Loucy (cell line): Measurements from ENCODE around the gene LRRTM1.

ENCODE experiments used
- H2AFZ ChIP-seq: fragments of 200-600 bp; sonication (generic); 2 replicates; pipeline ENCODE4 v1.6.0; 2016; ENCODE audit warnings: antibody characterized with exemption, mild to moderate bottlenecking, low read length, moderate library complexity
- H3F3A ChIP-seq: fragments of 200-600 bp; 2 replicates; pipeline ENCODE4 v1.6.0; 2016; ENCODE audit warnings: antibody characterized with exemption, low read depth, mild to moderate bottlenecking
- H3K27me3 ChIP-seq: fragments of 200-600 bp; sonication (generic); 2 replicates; pipeline ENCODE4 v1.6.1; 2014; ENCODE audit warnings: low read length, mild to moderate bottlenecking; ENCODE audit not compliant: insufficient read depth, poor library complexity, severe bottlenecking
- H3K36me3 ChIP-seq: fragments of 200-600 bp; sonication (generic); 2 replicates; pipeline ENCODE4 v1.6.1; 2016; ENCODE audit warnings: low read length; ENCODE audit not compliant: insufficient read depth
- H3K4me1 ChIP-seq: fragments of 200-600 bp; sonication (generic); 2 replicates; pipeline ENCODE4 v1.5.1; 2014; ENCODE audit warnings: low read length, mild to moderate bottlenecking; ENCODE audit not compliant: insufficient read depth, poor library complexity, severe bottlenecking
- H3K4me2 ChIP-seq: fragments of 200-600 bp; sonication (generic); 2 replicates; pipeline ENCODE4 v1.6.0; 2014; ENCODE audit warnings: antibody characterized with exemption, low read length, low read depth, mild to moderate bottlenecking; ENCODE audit not compliant: poor library complexity, severe bottlenecking
- H3K4me3 ChIP-seq: fragments of 200-600 bp; sonication (generic); 2 replicates; pipeline ENCODE4 v1.5.1; 2014; ENCODE audit warnings: low read length, mild to moderate bottlenecking, mixed read lengths; ENCODE audit not compliant: poor library complexity, severe bottlenecking
- H3K79me2 ChIP-seq: fragments of 200-600 bp; sonication (generic); 2 replicates; pipeline ENCODE4 v1.6.1; 2014; ENCODE audit warnings: low read length; ENCODE audit not compliant: insufficient read depth
- H3K9ac ChIP-seq: fragments of 200-600 bp; sonication (generic); 2 replicates; pipeline ENCODE4 v1.6.0; 2014; ENCODE audit warnings: mild to moderate bottlenecking, low read depth, low read length, moderate library complexity; ENCODE audit not compliant: poor library complexity, severe bottlenecking
- H3K9me2 ChIP-seq: fragments of 200-600 bp; sonication (generic); replicated peaks from 2 replicates; pipeline ENCODE4 v1.6.1; 2016; ENCODE audit warnings: low read depth, low read length, mixed read lengths
- H3K9me3 ChIP-seq: fragments of 200-600 bp; sonication (generic); 2 replicates; pipeline ENCODE4 v1.6.1; 2014; ENCODE audit warnings: mild to moderate bottlenecking, antibody characterized with exemption, low read length, low read depth; ENCODE audit not compliant: insufficient read depth
- H4K20me1 ChIP-seq: fragments of 200-600 bp; sonication (generic); 2 replicates; pipeline ENCODE4 v1.6.0; 2014; ENCODE audit warnings: antibody characterized with exemption, low read length, mild to moderate bottlenecking; ENCODE audit not compliant: insufficient read depth, poor library complexity, severe bottlenecking
- CTCF ChIP-seq: fragments of 200-600 bp; sonication (generic); conservative IDR thresholded peaks from 2 replicates; pipeline ENCODE4 v1.5.1; 2014; ENCODE audit warnings: mild to moderate bottlenecking, antibody characterized with exemption, low read length
- EZH2phosphoT487 ChIP-seq: fragments of 200-600 bp; IDR thresholded peaks from 2 replicates; pipeline ENCODE4 v1.6.1; 2018; ENCODE audit warnings: antibody characterized with exemption, mild to moderate bottlenecking, moderate library complexity, borderline replicate concordance

Gene LRRTM1

GRCh38 chr2:80311304-80311703, 6.8 kb upstream of the LRRTM1 start:
- Histone ChIP-seq H3K9ac (no peak overlapping the region), H3K4me3 (no peak overlapping the region), H3K36me3 (no peaks in the 10 kb centered on the region), H2AFZ (no peak overlapping the region), H3K79me2 (no peaks in the 10 kb centered on the region), H3K27me3 (no peaks in the 10 kb centered on the region), H3F3A (no peaks in the 10 kb centered on the region), H3K9me2 (no peaks in the 10 kb centered on the region), H4K20me1 (no peaks in the 10 kb centered on the region), H3K4me2 (no peak overlapping the region), H3K9me3 (no peaks in the 10 kb centered on the region), H3K4me1 (no peaks in the 10 kb centered on the region)
- TF ChIP-seq CTCF (no peak), EZH2phosphoT487 (no peak)

GRCh38 chr2:80303006-80303908, 1.3 kb downstream of the LRRTM1 start:
- Histone ChIP-seq H3K9me2 (no peaks in the 10 kb centered on the region), H3K4me1 (no peaks in the 10 kb centered on the region), H3K9ac (no peak overlapping the region), H3F3A (no peaks in the 10 kb centered on the region), H2AFZ (no peak overlapping the region), H3K4me3 (no peak overlapping the region), H3K9me3 (no peaks in the 10 kb centered on the region), H3K4me2 (no peak overlapping the region), H3K79me2 (no peaks in the 10 kb centered on the region), H3K27me3 (no peaks in the 10 kb centered on the region), H4K20me1 (no peaks in the 10 kb centered on the region), H3K36me3 (no peaks in the 10 kb centered on the region)
- no peak for TF ChIP-seq EZH2phosphoT487
- TF ChIP-seq CTCF, result no peak

- H3K4me2 ChIP-seq, result no peak overlapping the region
- no peak for TF ChIP-seq CTCF
- no peak for TF ChIP-seq EZH2phosphoT487
- no peaks in the 10 kb centered on the region for H3K79me2 ChIP-seq
- no peaks in the 10 kb centered on the region for H3F3A ChIP-seq
- H2AFZ ChIP-seq, result no peak overlapping the region
- no peaks in the 10 kb centered on the region for H3K9me3 ChIP-seq
- H3K36me3 ChIP-seq, result no peaks in the 10 kb centered on the region
- H3K9ac ChIP-seq, result no peak overlapping the region
- no peaks in the 10 kb centered on the region for H3K27me3 ChIP-seq
- no peaks in the 10 kb centered on the region for H4K20me1 ChIP-seq
- H3K4me3 ChIP-seq, result no peak overlapping the region
- H3K4me1 ChIP-seq, result no peaks in the 10 kb centered on the region
- H3K9me2 ChIP-seq, result no peaks in the 10 kb centered on the region
Measured at GRCh38 chr2:80302314-80303005, 2.1 kb downstream of the LRRTM1 start.
